Activated CD8-positive, alpha-beta T cell treated with anti-CD3 and anti-CD28 coated beads for 36 hours (primary cell): ENCODE measurements around the gene FSTL3. TPM values are rescaled to one million over a fixed set of nuclear protein-coding genes. Genes with fewer than 3 reads are reported as not detected.
"Not testable (repeated sequence)": the region's sequence is repeated elsewhere in the genome, so short reads cannot be mapped to it uniquely, and the experiment has no call there.

Experiments used
- ATAC-seq: fragments of 200-7000 bp; cut with Tn5 transposase; one replicate; pipeline ENCODE4 v1.10.0; 2021; ENCODE audit warnings: mild to moderate bottlenecking, moderate library complexity
- CTCF ChIA-PET: fragments of 350-600 bp; sonication (Branson Sonifier 250); formaldehyde crosslinking; loops from one replicate; lab custom pipeline; 2021; ENCODE audit warnings: antibody characterized with exemption; lab: Charles Lee
- POLR2A ChIA-PET: fragments of 350-600 bp; sonication (Branson Sonifier 250); formaldehyde crosslinking; loops from one replicate; lab custom pipeline; 2021; ENCODE audit warnings: antibody characterized with exemption; lab: Charles Lee
- DNase-seq: peaks from one replicate; pipeline ENCODE4 v3.0.0-alpha.2; 2020
- H3K27ac Mint-ChIP-seq: one replicate; pipeline ENCODE4 v1.8.0; 2021; ENCODE audit warnings: mild to moderate bottlenecking, mixed read lengths
- H3K27me3 Mint-ChIP-seq: one replicate; pipeline ENCODE4 v1.8.0; 2021; ENCODE audit warnings: mixed read lengths
- H3K36me3 Mint-ChIP-seq: one replicate; pipeline ENCODE4 v1.8.0; 2021; ENCODE audit warnings: low read depth, mixed read lengths
- H3K4me1 Mint-ChIP-seq: one replicate; pipeline ENCODE4 v1.8.0; 2021; ENCODE audit warnings: low read depth, mixed read lengths
- H3K4me3 Mint-ChIP-seq: one replicate; pipeline ENCODE4 v1.8.0; 2021; ENCODE audit warnings: mild to moderate bottlenecking, moderate library complexity, mixed read lengths
- H3K9me3 Mint-ChIP-seq: one replicate; pipeline ENCODE4 v1.8.0; 2021; ENCODE audit warnings: mixed read lengths
- CTCF ChIP-seq: fragments of 200-600 bp; IDR thresholded peaks from one replicate; pipeline ENCODE4 v1.8.0; 2022; ENCODE audit warnings: antibody characterized with exemption, mild to moderate bottlenecking
- intact Hi-C: fragments of 100-400 bp; cut with micrococcal nuclease; formaldehyde crosslinking; loops from one replicate; pipeline ENCODE4 v1.10.0; 2022
- total RNA-seq, 2 experiments: library from RNA; stranded (reverse); gene quantifications; one replicate each; pipeline ENCODE4 v1.2.3, GENCODE V29; 2021

FSTL3 gene
- total RNA-seq, 2 experiments from 2014 or later: 12.3 TPM

- DNase-seq (no peak), ATAC-seq (no peak)
- Mint-ChIP-seq H3K4me3 (no peak overlapping the region), H3K9me3 (no peaks in the 10 kb centered on the region), H3K27ac (no peak overlapping the region), H3K36me3 (no peaks in the 10 kb centered on the region), H3K27me3 (peaks cover 5% of the 10 kb centered on the region), H3K4me1 (no peaks in the 10 kb centered on the region)
- intact Hi-C loops: no loop called here
- POLR2A ChIA-PET: no interaction called here
- CTCF ChIA-PET: no interaction called here
- TF ChIP-seq CTCF: no peak
These were observed 14.0 kb downstream of the FSTL3 start for GRCh38 chr19:690203-690602.

GRCh38 chr19:694481-695351 lies 18.5 kb downstream of the FSTL3 start:
- no peak overlapping the region for H3K4me3 Mint-ChIP-seq
- H3K27ac Mint-ChIP-seq: no peak overlapping the region
- TF ChIP-seq CTCF: no peak
- ChIA-PET POLR2A (interaction anchor here (0.5 to 1.3 kb wide), 3 partner anchors 20 to 97 kb away, joined by 3 read pairs; no protein-coding TSS in a partner anchor), CTCF (no interaction called here)
- H3K9me3 Mint-ChIP-seq: no peaks in the 10 kb centered on the region
- no peaks in the 10 kb centered on the region for H3K36me3 Mint-ChIP-seq
- ATAC-seq: no peak
- intact Hi-C loops: no loop called here
- H3K27me3 Mint-ChIP-seq: peaks cover 10% of the 10 kb centered on the region
- peaks cover 4% of the 10 kb centered on the region for H3K4me1 Mint-ChIP-seq
- DNase-seq: no peak

GRCh38 chr19:695352-695949 lies 19.3 kb downstream of the FSTL3 start, which contains the start of gene PRSS57:
TSS of gene PRSS57 (minus strand) at chr19:695452. CDS start at chr19:695430, 22 bp downstream.
- no peak for TF ChIP-seq CTCF
- peaks cover 4% of the 10 kb centered on the region for H3K4me1 Mint-ChIP-seq
- H3K27ac Mint-ChIP-seq: no peak within 1 kb of the TSS
- H3K9me3 Mint-ChIP-seq: no peaks in the 10 kb centered on the region
- peaks cover 10% of the 10 kb centered on the region for H3K27me3 Mint-ChIP-seq
- ChIA-PET POLR2A (interaction anchor here (1.3 kb wide), 1 partner anchor 35 kb away, joined by 3 read pairs; no protein-coding TSS in a partner anchor), CTCF (no interaction called here)
- H3K4me3 Mint-ChIP-seq: no peak within 1 kb of the TSS
- no peaks in the 10 kb centered on the region for H3K36me3 Mint-ChIP-seq
- intact Hi-C loops: no loop called here
- DNase-seq (no peak), ATAC-seq (peak; percentile 53)

GRCh38 chr19:698529-698928 lies 22.3 kb downstream of the FSTL3 start:
- H3K36me3 Mint-ChIP-seq, H3K4me3 Mint-ChIP-seq: not testable (repeated sequence)

GRCh38 chr19:699885-700284 lies 23.7 kb downstream of the FSTL3 start:
- H3K36me3 Mint-ChIP-seq, H3K27ac Mint-ChIP-seq, H3K4me1 Mint-ChIP-seq, intact Hi-C loops, H3K4me3 Mint-ChIP-seq, POLR2A ChIA-PET, ATAC-seq, H3K9me3 Mint-ChIP-seq, DNase-seq: not testable (repeated sequence)
- H3K27me3 Mint-ChIP-seq: peaks cover 14% of the 10 kb centered on the region
- CTCF ChIA-PET: interaction anchor here (0.8 kb wide), 1 partner anchor 13 kb away, joined by 3 read pairs; no protein-coding TSS in a partner anchor

More at GRCh38 chr19:698529-698928, 22.3 kb downstream of the FSTL3 start:
- H3K4me1 Mint-ChIP-seq, H3K9me3 Mint-ChIP-seq, H3K27ac Mint-ChIP-seq, intact Hi-C loops, POLR2A ChIA-PET, CTCF ChIA-PET, ATAC-seq, DNase-seq: not testable (repeated sequence)
- H3K27me3 Mint-ChIP-seq: peaks cover 18% of the 10 kb centered on the region

GRCh38 chr19:702847-703246 lies 26.7 kb downstream of the FSTL3 start:
- H3K36me3 Mint-ChIP-seq, DNase-seq, H3K4me1 Mint-ChIP-seq, H3K9me3 Mint-ChIP-seq, H3K4me3 Mint-ChIP-seq, CTCF ChIA-PET, ATAC-seq, intact Hi-C loops, H3K27ac Mint-ChIP-seq, POLR2A ChIA-PET: not testable (repeated sequence)
- H3K27me3 Mint-ChIP-seq: peaks cover 20% of the 10 kb centered on the region
